VCaP (cell line): ENCODE measurements around the gene CAPN1.

Experiments
- H3K27ac ChIP-seq: fragments of 450-650 bp; 2 replicates; pipeline ENCODE4 v1.5.1; 2017
- CTCF ChIP-seq: fragments of 450-650 bp; conservative IDR thresholded peaks from 2 replicates; pipeline ENCODE4 v1.5.1; 2017; ENCODE audit warnings: mild to moderate bottlenecking, moderate library complexity

CAPN1 gene

DNA sequence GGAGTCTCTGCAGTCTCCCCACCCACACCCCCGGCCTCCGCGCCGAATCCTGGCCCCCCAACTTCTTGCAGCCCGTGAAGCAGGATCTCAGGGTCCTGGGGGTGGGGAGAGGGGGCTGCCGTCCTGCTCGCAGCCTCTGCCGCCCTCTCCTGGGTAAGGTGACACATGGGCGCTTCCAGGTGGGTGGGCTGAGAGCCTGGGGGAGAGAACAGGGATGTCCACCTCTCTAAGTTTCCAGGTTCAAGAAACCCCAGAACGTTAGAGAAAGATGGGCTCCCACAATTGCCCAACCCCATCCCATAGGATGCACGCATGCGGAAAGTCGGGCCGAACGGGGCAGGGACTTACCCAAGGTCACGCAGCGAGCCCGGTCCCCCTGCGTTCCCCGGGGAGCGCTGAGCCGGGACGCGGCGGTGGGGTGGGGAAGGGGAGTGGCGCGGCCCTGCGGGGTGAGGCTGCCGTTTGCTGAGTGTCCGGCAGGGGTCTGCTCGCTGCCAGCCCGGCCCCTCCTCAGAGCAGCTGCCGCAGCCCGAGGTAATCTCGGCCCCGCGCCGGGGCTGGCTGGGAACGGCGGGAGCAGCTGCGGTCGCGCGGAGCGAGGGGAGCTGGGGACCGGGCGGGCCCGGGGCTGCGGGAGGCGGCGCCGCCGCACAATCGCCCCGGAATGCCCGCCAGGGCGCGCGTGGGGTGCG, 705 bp upstream of the CAPN1 start:
- H3K27ac ChIP-seq: peak overlapping the region; percentile 90

DNA sequence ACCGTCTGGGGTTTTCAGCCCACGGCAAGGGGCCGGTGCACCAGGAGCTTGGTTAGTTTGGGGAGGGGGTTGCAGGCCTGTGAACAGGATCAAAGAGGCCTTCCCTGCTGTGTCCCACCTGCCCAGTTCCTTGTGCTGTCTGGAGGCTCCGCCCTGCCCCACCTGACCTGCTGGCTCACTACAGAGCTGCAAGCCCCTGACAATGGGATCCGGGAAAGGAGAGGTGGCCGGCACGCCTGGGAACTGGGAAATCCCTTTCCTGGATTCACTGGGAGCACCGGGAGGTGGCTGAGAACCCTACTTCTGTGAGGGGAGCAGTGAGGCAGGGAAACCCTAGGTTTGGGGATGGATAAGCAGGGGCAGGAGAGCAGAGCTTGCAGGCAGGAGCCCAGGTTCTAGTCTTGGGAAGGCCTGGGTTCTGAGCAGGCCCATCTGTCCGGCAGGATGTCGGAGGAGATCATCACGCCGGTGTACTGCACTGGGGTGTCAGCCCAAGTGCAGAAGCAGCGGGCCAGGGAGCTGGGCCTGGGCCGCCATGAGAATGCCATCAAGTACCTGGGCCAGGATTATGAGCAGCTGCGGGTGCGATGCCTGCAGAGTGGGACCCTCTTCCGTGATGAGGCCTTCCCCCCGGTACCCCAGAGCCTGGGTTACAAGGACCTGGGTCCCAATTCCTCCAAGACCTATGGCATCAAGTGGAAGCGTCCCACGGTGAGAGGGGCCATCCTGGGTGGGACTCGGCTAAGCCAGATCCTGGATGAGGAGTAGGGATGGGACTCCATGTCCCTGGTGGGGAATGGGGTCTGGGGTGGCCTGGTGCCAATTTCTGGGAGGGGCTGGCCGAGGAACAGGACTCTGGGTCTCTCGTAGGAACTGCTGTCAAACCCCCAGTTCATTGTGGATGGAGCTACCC, 786 bp downstream of the CAPN1 start:
- no peak for TF ChIP-seq CTCF
- peak overlapping the region; percentile 90 for H3K27ac ChIP-seq

More for the DNA sequence above, 705 bp upstream of the CAPN1 start:
- TF ChIP-seq CTCF: peak; percentile 94

DNA sequence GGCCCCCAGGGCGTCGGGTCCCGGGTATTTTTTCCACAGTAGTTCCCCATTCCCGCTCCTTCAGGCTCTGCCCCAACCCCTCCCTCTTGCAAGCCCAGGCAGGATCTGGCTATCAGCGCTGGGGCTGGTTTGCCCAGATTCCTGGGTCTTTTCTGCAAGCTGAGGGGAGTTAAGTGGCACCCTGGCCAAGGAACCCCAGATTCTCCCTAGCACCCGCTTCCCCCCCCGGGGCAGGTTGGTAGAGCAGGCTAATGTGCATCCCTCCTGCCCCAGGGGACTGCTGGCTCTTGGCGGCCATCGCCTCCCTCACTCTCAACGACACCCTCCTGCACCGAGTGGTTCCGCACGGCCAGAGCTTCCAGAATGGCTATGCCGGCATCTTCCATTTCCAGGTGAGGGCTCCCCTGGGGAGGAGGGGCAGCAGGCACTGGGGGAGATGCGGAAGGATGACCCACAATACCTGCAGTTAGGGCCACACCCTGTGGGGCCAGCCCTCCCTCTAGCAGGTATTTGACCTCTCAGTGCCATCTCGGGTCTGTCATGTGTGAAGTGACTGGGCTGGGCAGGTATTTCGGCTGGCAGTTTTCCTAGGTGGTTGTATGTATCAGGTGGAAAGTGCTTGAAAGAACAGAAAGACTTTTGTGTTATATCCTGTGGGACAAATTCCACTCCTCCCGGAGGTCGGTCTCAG, 1.6 kb downstream of the CAPN1 start:
- peak overlapping the region; percentile 90 for H3K27ac ChIP-seq
- TF ChIP-seq CTCF: no peak

DNA sequence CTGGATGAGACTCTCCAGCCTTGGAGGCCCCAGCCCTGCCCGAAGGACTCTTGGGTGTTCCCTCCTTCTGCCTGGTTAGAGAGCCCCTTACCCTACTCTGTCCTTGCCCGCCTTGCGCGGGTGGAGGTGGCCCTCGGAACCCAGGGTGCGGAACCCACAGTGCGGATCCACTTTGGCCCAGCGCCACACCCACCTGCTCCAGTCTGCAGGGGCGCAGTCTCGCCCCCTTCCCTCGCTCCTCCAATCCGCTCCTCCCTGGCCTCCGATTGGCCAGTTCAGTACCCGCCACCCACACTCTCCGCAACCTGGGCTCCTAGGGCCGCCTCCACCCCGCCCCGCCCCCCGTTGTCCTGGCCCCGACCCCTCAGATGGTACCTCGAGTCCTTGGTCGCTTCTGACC, 2.4 kb downstream of the CAPN1 start:
- H3K27ac ChIP-seq: no peak overlapping the region
- TF ChIP-seq CTCF: no peak

DNA sequence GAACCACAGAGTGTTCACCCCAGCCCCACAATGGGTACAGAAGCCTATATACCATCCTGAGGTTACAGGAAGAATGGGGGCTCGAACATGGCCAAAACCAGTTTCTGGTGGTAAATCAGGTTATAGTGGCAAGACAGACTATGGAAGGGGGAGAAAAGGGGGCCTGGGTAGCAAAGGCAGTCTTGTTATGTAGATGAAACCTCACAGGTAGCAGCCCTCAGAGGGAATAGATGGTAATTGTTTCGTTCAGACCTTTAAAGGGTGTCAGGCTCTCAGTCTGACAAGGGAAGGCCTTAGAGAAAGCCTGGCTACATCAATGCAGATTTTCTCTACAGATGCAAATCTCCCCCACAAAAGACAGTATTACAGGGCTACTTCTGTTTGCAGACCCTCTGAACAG, 3.4 kb downstream of the CAPN1 start:
- no peak overlapping the region for H3K27ac ChIP-seq
- TF ChIP-seq CTCF: no peak

DNA sequence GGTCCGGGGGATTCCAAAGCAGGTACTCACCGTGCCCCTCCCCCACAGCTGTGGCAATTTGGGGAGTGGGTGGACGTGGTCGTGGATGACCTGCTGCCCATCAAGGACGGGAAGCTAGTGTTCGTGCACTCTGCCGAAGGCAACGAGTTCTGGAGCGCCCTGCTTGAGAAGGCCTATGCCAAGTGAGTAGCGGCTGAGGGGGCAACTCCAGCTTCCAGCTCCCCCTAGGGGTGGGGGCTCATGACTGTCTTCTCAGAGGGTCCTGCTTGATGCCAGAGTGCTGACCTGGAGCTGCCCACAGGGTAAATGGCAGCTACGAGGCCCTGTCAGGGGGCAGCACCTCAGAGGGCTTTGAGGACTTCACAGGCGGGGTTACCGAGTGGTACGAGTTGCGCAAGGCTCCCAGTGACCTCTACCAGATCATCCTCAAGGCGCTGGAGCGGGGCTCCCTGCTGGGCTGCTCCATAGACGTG, 4.2 kb downstream of the CAPN1 start:
- peak; percentile 33 for TF ChIP-seq CTCF

DNA sequence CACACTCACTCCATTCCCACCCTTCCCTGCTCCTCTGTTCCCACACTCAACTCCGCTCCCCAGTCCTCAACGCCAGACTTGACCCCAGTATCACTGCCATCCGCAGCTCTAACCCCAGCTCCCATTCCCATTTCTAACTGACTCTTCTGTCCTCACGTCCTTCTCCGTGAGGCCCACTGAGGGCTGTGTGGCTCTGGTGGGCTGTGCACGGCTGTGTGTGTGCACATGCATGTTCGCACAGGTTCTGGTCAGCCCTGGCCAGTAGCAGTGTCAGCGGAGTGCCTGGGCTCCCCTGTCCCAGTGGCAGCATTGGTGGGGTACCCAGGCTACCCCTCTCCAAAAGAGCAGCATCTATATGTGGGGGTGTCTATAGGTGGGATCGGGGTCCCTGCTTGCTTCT, 5.0 kb downstream of the CAPN1 start:
- H3K27ac ChIP-seq: no peak overlapping the region

More for the DNA sequence above, 4.2 kb downstream of the CAPN1 start:
- H3K27ac ChIP-seq: no peak overlapping the region

More for the DNA sequence above, 5.0 kb downstream of the CAPN1 start:
- no peak for TF ChIP-seq CTCF
